Measurements from ENCODE around the gene ACAP1. TPM values are rescaled to one million over a fixed set of nuclear protein-coding genes. Genes with fewer than 3 reads are reported as not detected.
A peak's percentile ranks its signal among the peaks of the same experiment; 100 is the strongest.

ACAP1 gene
- total and polyA plus RNA-seq, 2 experiments from 2014 or later = 10.2 TPM; not detected in 1

GRCh38 chr17:7327501-7327900 lies 8.8 kb upstream of the ACAP1 start:
- Histone ChIP-seq H3K4me2 (peak overlapping the region; percentile 91), H2AFZ (no peak overlapping the region), H3K9me3 (ENCODE audit: low read depth) (no peaks in the 10 kb centered on the region), H3K4me3 (no peak overlapping the region), H3K36me3 (replicated peaks; ENCODE audit: insufficient read depth, low read depth) (no peaks in the 10 kb centered on the region), H3K27me3 (no peaks in the 10 kb centered on the region), H3K79me2 (peaks cover 17% of the 10 kb centered on the region), H4K20me1 (ENCODE audit: insufficient read depth, poor library complexity, severe bottlenecking) (no peaks in the 10 kb centered on the region), H3K4me1 (ENCODE audit: insufficient read depth) (peaks cover 10% of the 10 kb centered on the region), H3K27ac (no peak overlapping the region), H3K9me2 (replicated peaks; ENCODE audit: insufficient read depth) (no peaks in the 10 kb centered on the region)
- TF ChIP-seq EZH2 (IDR thresholded peaks at IDR 0.05; ENCODE audit: borderline replicate concordance) (no peak), EZH2phosphoT487 (IDR thresholded peaks at IDR 0.05; ENCODE audit: low read depth, severe bottlenecking, unreplicated experiment) (no peak)
- TF ChIP-seq, protein P1, sequence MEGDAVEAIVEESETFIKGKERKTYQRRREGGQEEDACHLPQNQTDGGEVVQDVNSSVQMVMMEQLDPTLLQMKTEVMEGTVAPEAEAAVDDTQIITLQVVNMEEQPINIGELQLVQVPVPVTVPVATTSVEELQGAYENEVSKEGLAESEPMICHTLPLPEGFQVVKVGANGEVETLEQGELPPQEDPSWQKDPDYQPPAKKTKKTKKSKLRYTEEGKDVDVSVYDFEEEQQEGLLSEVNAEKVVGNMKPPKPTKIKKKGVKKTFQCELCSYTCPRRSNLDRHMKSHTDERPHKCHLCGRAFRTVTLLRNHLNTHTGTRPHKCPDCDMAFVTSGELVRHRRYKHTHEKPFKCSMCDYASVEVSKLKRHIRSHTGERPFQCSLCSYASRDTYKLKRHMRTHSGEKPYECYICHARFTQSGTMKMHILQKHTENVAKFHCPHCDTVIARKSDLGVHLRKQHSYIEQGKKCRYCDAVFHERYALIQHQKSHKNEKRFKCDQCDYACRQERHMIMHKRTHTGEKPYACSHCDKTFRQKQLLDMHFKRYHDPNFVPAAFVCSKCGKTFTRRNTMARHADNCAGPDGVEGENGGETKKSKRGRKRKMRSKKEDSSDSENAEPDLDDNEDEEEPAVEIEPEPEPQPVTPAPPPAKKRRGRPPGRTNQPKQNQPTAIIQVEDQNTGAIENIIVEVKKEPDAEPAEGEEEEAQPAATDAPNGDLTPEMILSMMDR (IDR thresholded peaks at IDR 0.05; ENCODE audit: poor library complexity) = no peak
- DNase-seq (ENCODE audit: low spot score) = no peak
- WGBS (ENCODE audit: low lambda C conversion rate, missing lambda C conversion rate) = 99% methylated on average over 11 of the region's 17 CpGs

- Histone ChIP-seq H3K36me3 (replicated peaks; ENCODE audit: insufficient read depth, low read depth) (no peaks in the 10 kb centered on the region), H3K9me2 (replicated peaks; ENCODE audit: insufficient read depth) (no peaks in the 10 kb centered on the region), H3K4me2 (peak overlapping the region; percentile 91), H3K79me2 (peaks cover 17% of the 10 kb centered on the region), H4K20me1 (ENCODE audit: insufficient read depth, poor library complexity, severe bottlenecking) (no peaks in the 10 kb centered on the region), H3K27ac (peak overlapping the region; percentile 92), H3K4me3 (no peak overlapping the region), H2AFZ (no peak overlapping the region), H3K9me3 (ENCODE audit: low read depth) (no peaks in the 10 kb centered on the region), H3K27me3 (no peaks in the 10 kb centered on the region), H3K4me1 (ENCODE audit: insufficient read depth) (peaks cover 10% of the 10 kb centered on the region)
- TF ChIP-seq, protein P1 (IDR thresholded peaks at IDR 0.05; ENCODE audit: poor library complexity) = no peak
- TF ChIP-seq EZH2 (IDR thresholded peaks at IDR 0.05; ENCODE audit: borderline replicate concordance) (no peak), EZH2phosphoT487 (IDR thresholded peaks at IDR 0.05; ENCODE audit: low read depth, severe bottlenecking, unreplicated experiment) (no peak)
- WGBS (ENCODE audit: low lambda C conversion rate, missing lambda C conversion rate) = 100% methylated on average over 1 of the region's 1 CpG
- no peak for DNase-seq (ENCODE audit: low spot score)
Measured at GRCh38 chr17:7328009-7328408, 8.3 kb upstream of the ACAP1 start.

DNA sequence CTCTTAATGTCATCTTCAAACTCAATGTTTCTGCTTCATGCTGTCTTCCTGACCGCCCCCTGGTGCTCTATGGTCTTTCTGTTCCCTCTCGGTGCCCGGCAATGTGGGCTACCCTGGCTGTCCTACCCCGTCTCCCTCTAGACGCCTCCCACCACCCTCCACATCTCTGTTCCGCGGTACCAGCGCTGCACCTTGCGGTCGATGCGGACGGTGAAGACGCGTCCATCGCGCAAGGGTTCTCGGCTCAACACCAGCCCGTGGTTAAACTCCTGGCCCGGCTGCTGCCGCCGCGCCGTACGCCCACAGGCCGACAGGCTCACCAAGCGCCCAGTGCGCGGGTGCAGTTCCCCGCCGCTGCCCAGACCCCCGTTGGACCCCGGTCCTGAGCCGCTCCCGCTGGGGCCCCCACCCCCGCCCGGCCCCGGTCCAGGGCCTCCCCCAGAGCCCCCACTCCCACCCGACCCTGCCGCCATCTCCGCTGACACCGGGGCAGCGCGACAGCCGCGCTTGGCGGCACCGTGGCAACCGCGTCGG lies 7.4 kb upstream of the ACAP1 start, which contains the start of gene NEURL4:
Gene NEURL4 (minus strand): TSS at position 496 of the 534 bp plus-strand sequence. CDS start 23 bp downstream, at position 473.
- under 1% methylated on average over 44 of the region's 50 CpGs for WGBS (ENCODE audit: low lambda C conversion rate, missing lambda C conversion rate)
- H3K4me2 ChIP-seq = peak within 1 kb of the TSS; percentile 91
- H3K36me3 ChIP-seq (replicated peaks; ENCODE audit: insufficient read depth, low read depth) = no peaks in the 10 kb centered on the region
- peak within 1 kb of the TSS; percentile 54 for H2AFZ ChIP-seq
- H3K27ac ChIP-seq = peak within 1 kb of the TSS; percentile 92
- no peaks in the 10 kb centered on the region for H3K27me3 ChIP-seq
- H3K4me1 ChIP-seq (ENCODE audit: insufficient read depth) = peaks cover 10% of the 10 kb centered on the region
- H4K20me1 ChIP-seq (ENCODE audit: insufficient read depth, poor library complexity, severe bottlenecking) = no peaks in the 10 kb centered on the region
- H3K79me2 ChIP-seq = peaks cover 17% of the 10 kb centered on the region
- no peaks in the 10 kb centered on the region for H3K9me2 ChIP-seq (replicated peaks; ENCODE audit: insufficient read depth)
- no peak for TF ChIP-seq EZH2phosphoT487 (IDR thresholded peaks at IDR 0.05; ENCODE audit: low read depth, severe bottlenecking, unreplicated experiment)
- no peak for TF ChIP-seq EZH2 (IDR thresholded peaks at IDR 0.05; ENCODE audit: borderline replicate concordance)
- TF ChIP-seq, protein P1 (IDR thresholded peaks at IDR 0.05; ENCODE audit: poor library complexity) = no peak
- peak within 1 kb of the TSS; percentile 48 for H3K4me3 ChIP-seq
- H3K9me3 ChIP-seq (ENCODE audit: low read depth) = no peaks in the 10 kb centered on the region
- DNase-seq (ENCODE audit: low spot score) = no peak
